AG09319 (cell line): Measurements from ENCODE around the gene CPNE7.
"Not testable (repeated sequence)": the region's sequence is repeated elsewhere in the genome, so short reads cannot be mapped to it uniquely, and the experiment has no call there.

Experiments used
- DNase-seq: peaks from one replicate; pipeline ENCODE4 v3.0.0-alpha.2; 2010; ENCODE audit warnings: low read depth; ENCODE audit errors: extremely low read depth
- CTCF ChIP-seq: IDR thresholded peaks from 2 replicates; pipeline ENCODE4 v1.5.1; 2011; ENCODE audit warnings: low read depth, mild to moderate bottlenecking, inconsistent platforms, low read length, moderate library complexity

Gene CPNE7

DNA sequence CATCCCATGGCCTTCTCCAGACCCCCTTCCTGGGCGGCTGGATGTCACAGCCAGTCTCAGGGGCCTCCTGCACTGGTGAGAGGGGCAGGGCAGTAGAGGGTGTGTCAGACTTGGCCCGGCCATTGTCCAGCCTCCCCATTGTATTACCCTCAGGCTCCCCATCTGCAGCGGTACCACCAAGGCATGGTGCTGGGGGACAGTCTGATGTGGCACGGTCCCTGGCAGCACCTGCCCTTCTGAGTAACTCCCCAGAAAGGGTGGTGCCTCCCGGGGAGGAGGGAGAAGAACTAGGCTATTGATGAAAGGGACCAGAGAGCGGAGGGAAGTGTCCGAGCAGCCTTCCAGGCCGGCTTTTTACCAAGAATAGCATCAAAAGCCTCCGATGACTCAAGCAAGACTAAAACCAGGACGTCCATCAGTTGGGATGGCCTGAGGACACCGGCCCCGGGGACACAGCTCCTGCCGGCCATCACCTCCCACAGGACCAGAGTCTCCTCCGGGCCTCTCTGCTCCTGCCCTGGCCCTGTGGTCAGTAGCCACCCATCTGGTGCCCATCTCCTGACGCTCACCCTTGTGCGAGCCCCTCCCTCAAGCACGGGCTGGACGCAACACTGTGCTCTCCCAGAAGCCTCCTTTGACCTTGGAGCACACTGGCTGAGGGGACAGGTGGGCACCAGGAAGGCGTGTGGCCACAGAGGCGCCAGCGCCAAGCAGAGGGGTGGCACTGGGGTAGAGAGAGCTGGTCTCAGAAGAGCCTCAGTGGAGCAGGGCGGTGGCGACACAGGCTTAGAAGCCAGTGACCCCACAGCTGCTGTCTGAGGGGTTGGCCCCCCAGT, 5.8 kb upstream of the CPNE7 start:
- no peak for DNase-seq

GRCh38 chr16:89570342-89570923, 5.1 kb upstream of the CPNE7 start:
- no peak for DNase-seq
- TF ChIP-seq CTCF: no peak

More for the DNA sequence above, 5.8 kb upstream of the CPNE7 start:
- no peak for TF ChIP-seq CTCF

GRCh38 chr16:89570983-89571598, 4.5 kb upstream of the CPNE7 start:
- not testable (repeated sequence) for DNase-seq

DNA sequence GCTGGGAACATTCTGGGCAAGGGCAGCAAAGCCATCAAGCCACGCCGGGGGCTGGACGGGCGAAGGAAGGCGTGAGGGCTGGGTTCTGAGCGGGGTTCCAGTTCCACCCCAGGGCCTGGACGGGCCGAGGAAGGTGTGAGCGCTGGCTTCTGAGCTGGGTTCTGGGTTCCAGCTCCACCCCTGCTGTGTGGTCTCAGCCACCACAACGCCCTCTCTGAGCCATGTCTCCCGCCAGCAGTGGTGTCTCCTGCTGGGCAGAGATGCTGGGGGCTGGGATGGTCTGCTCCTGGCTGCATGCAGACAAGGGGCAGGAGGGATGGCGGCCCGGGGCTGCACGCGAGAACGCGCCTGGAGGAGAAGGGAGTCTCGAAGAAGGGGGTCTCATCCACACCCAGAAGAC, 3.9 kb upstream of the CPNE7 start:
- no peak for TF ChIP-seq CTCF
- no peak for DNase-seq

DNA sequence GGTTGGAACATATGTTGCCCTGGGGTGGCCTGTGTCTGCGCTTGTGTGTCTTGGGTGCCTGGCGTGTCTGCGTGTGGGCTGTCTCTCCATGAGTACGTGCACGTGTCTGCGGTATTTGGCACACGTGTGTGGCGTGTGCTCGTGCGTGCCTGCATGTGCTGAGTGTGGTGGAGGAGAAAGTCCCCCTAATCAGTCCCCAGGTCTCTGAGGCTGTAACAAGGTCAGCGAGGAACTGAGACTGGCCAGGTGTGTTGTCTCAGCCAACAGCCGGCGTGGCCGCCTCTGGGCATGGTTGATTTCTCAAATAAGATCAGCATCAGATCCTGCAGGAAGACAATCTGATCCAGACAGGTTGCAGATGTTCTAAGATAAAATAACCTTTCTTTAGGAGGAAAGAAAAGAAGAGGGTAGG, 3.5 kb upstream of the CPNE7 start:
- no peak for DNase-seq
- TF ChIP-seq CTCF: no peak

- no peak for DNase-seq
- TF ChIP-seq CTCF: no peak
Measured at GRCh38 chr16:89572485-89573205, 2.9 kb upstream of the CPNE7 start.

GRCh38 chr16:89573826-89574680, 1.5 kb upstream of the CPNE7 start:
- no peak for TF ChIP-seq CTCF
- DNase-seq: no peak
